Neuron (in vitro differentiated cells): ENCODE measurements around the gene GABRR1.

Source experiments
- H2AFZ ChIP-seq: one replicate; pipeline ENCODE4 v1.6.1; 2013; ENCODE audit warnings: low read depth, mild to moderate bottlenecking, inconsistent platforms, low read length, moderate library complexity
- H3K27me3 ChIP-seq: one replicate; pipeline ENCODE4 v1.6.1; 2013; ENCODE audit warnings: low read length; ENCODE audit not compliant: insufficient read depth
- H3K36me3 ChIP-seq: one replicate; pipeline ENCODE4 v1.6.1; 2013; ENCODE audit warnings: low read length; ENCODE audit not compliant: insufficient read depth
- H3K4me1 ChIP-seq: one replicate; pipeline ENCODE4 v1.6.1; 2013; ENCODE audit warnings: low read length; ENCODE audit not compliant: insufficient read depth
- H3K4me3 ChIP-seq: 2 replicates; pipeline ENCODE4 v1.5.1; 2013; ENCODE audit warnings: mild to moderate bottlenecking, low read length, moderate library complexity
- H3K9me3 ChIP-seq: one replicate; pipeline ENCODE4 v1.6.1; 2013; ENCODE audit warnings: low read length

The GABRR1 gene

DNA sequence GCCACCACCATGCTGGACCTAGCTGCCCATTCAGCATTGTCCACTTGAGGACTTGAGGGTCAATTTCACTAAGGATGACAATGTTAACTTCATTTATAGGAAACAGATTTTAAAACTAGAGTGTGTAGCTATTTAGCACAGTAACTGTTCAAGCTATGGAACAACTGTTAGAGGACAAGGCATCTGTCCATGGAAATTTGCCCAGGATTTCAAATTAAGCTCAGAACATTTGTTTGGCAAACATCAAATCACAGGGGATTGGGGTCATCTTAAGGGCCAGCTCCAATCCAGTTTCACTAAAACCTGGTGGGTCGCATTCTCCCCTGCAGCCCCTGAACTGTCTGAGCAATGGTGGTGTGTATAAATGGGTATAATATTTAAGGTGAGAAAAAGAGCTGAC is 36.2 kb downstream of the GABRR1 start:
- Histone ChIP-seq H3K4me1 (no peaks in the 10 kb centered on the region), H3K9me3 (peaks cover 3% of the 10 kb centered on the region), H3K36me3 (no peaks in the 10 kb centered on the region), H3K27me3 (no peaks in the 10 kb centered on the region), H2AFZ (no peak overlapping the region), H3K4me3 (no peak overlapping the region)

DNA sequence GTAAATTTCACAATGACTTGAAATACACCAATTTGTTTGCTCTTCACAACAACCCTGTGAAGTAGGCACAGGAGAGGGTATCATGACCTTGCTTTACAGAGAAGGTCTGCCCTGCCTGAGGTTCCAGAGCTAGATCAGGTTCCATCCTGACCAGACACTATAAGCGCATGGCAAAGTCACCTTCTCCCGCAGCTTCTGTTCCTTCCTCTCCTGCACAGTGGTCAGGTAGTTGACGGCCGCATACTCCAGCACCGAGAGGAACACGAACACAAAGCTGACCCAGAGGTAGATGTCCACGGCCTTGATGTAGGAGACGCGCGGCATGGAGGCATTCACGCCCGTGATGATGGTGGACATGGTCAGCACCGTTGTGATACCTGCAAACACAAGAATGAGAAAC is 37.0 kb downstream of the GABRR1 start:
- Histone ChIP-seq H3K9me3 (peaks cover 3% of the 10 kb centered on the region), H3K4me3 (no peak overlapping the region), H3K27me3 (no peaks in the 10 kb centered on the region), H2AFZ (no peak overlapping the region), H3K4me1 (no peaks in the 10 kb centered on the region), H3K36me3 (no peaks in the 10 kb centered on the region)

DNA sequence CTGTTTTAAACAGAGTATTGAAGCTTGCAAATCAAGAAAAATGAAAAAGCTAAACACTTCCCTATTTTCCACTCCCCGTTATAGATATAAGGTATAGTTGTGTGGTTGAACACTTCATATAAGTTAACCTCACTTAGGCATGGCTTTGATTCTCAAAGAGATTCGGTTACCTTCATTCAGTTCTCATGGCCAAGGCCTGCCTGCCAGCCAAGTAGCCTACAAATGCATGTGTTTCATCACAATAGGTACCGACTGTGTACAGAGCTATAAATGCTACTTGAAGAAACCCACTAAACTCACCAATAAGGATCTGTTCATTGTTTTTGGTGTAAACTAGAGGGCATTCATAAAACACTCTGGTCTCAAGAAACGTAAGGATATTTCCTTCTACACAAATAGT is 43.5 kb downstream of the GABRR1 start:
- Histone ChIP-seq H3K36me3 (no peaks in the 10 kb centered on the region), H2AFZ (no peak overlapping the region), H3K4me3 (no peak overlapping the region), H3K27me3 (no peaks in the 10 kb centered on the region), H3K9me3 (no peaks in the 10 kb centered on the region), H3K4me1 (no peaks in the 10 kb centered on the region)

DNA sequence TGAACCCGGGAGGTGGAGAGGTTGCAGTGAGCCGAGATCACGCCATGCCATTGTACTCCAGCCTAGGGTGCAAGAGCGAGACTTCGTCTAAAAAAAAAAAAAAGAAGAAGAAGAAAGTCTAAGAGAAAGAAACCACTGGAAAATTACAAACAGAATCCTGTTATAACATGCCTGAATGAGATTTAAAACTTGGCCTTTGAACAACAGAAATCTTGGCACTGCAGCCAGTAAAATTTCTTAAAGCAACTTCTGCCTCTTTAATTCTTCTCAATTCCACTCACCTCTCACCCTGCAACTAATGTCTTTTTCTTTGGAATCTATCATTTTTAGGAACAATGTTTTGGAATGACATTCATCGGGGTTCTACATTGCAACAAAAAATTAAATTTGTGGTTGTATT is 45.0 kb downstream of the GABRR1 start:
- Histone ChIP-seq H3K4me3 (no peak overlapping the region), H3K27me3 (no peaks in the 10 kb centered on the region), H2AFZ (no peak overlapping the region), H3K4me1 (no peaks in the 10 kb centered on the region), H3K9me3 (no peaks in the 10 kb centered on the region), H3K36me3 (no peaks in the 10 kb centered on the region)

DNA sequence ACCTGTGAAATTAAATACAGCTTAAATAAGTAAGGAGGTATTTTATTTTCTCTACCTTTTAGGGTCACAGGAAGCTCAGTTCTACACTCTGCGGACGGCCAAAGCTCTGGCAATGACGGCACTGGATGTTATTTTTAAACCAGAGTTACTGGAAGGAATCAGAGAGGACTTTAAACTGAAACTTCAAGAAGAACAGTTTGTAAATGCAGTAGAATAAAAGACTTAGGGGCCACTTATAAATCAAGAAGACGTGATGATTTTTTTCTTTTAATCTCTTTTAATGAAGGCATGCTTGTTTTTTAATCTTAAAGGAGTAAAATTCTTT is 55.1 kb downstream of the GABRR1 start:
- peaks cover 8% of the 10 kb centered on the region for H3K36me3 ChIP-seq
- H3K27me3 ChIP-seq = no peaks in the 10 kb centered on the region
- no peaks in the 10 kb centered on the region for H3K9me3 ChIP-seq
- H3K4me1 ChIP-seq = no peaks in the 10 kb centered on the region
- H2AFZ ChIP-seq = no peak overlapping the region
- no peak overlapping the region for H3K4me3 ChIP-seq

DNA sequence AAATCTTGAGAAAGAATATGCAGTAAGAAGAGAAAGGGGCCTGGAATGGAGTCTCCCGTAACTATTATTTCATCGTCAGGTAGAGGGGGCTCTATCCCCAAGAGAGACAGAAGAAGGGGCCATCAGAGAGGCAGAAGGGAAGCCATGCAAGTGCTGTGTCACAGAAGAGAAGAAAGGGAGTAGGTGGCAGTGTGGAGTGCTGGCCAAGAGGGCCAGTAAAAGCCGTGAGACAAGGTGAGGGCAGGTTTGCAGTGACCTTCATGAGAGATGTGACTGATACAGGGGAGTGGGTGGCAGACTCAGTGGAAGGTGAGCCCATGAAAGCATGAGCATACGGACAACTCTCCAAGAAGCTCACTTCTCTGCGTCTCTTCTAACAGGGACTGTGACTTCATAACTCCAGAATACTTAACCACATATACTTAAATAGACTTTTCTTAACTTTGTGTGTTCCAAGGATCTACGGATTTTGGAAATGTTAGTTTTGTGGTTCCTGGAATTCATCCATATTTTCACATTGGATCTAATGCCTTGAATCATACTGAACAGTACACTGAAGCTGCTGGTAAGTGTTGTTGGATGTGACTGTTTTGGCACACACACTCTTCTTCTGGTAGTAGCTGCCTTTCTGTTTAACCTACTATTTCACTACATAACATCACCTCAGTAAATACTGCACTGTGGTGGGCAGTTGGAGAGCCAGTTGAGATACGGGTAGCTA is 55.7 kb downstream of the GABRR1 start:
- Histone ChIP-seq H3K4me3 (no peak overlapping the region), H3K27me3 (no peaks in the 10 kb centered on the region), H3K9me3 (no peaks in the 10 kb centered on the region), H2AFZ (no peak overlapping the region), H3K36me3 (peaks cover 8% of the 10 kb centered on the region), H3K4me1 (no peaks in the 10 kb centered on the region)

DNA sequence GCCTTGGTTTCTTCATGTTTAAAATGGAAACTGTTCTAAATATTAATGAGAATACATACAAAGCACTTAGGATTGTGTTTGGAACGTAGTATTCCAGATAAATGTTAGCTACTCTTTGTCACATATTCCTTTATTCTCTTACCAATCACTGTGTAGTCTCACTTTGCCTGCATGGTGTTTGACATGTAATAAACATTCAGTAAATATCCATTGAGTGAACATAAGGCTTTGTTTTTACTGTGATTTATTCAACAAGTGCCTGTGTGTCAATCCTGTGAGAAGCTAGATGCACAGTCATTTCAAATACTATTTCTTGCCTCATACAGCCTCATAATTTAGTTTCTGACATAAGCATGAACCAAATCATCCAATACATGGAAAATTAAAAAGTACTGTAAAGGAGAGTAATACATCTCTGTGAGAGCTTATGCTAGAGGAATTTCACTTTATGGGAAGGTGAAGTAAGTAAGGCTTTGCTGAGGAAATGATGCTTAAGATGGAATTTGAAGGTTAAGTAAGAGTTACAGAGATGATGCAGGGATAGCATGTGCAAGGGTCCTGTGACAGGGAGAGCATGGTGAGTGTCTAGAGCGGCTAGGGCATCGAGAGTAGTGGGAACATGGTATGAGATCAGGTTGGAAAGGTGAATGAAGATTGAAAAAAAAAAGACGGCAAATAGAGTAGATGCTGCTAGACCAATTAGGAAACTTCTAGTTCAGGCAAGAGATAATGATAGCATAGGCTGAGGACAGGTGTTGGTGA is 56.6 kb downstream of the GABRR1 start:
- no peaks in the 10 kb centered on the region for H3K9me3 ChIP-seq
- H3K4me1 ChIP-seq = no peaks in the 10 kb centered on the region
- no peak overlapping the region for H2AFZ ChIP-seq
- no peaks in the 10 kb centered on the region for H3K27me3 ChIP-seq
- no peak overlapping the region for H3K4me3 ChIP-seq
- peaks cover 10% of the 10 kb centered on the region for H3K36me3 ChIP-seq

DNA sequence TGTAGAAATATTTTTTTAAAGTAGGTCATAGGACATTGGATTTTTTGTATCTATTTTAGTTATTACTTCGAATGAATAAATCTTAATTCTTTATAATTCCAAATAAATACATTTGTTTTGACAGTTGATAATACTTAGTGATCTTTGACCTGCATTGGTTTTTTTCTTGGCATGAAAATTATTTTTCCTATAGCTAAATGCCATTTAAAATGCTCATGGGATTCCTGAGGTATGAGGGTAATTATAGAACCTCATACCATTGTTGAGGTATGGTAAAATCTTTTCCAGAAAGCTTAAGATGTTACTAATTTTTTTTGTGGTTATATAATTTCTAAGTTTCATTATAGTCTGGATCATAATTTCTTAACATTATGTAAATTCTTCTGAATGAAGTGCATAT is 63.0 kb downstream of the GABRR1 start:
- Histone ChIP-seq H3K9me3 (no peaks in the 10 kb centered on the region), H3K4me1 (no peaks in the 10 kb centered on the region), H3K27me3 (no peaks in the 10 kb centered on the region), H3K4me3 (no peak overlapping the region), H2AFZ (no peak overlapping the region), H3K36me3 (peaks cover 5% of the 10 kb centered on the region)

DNA sequence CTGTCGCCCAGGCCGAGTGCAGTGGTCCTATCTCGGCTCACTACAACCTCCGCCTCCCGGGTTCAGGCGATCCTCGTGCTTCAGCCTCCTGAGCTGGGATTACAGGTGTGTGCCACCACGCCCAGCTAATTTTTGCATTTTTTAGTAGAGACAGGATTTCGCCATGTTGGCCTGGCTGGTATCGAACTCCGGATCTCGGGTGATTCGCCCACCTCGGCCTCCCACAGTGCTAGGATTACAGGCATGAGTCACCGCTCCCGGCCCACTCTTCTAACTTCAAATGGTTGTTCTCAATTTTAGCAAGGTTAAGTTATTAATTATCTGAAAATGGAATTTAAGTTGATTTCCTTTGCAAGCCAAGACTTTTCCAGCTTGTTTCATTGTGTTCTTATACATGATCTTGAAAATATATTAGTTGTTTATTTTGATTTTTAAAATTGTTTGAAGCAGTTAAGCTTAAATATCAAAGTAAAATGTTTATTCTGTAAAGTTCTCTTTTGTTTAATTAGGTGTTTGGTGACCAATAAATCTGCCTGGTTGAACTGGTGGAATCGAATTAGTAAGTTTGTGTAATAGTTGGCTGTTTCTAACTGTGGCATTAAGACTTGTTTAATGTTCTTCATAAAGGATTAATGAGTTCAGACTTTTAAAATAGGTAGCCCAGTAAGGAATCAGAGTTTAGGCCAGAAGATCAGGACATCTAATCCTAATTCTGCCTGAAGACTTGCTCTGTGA is 69.0 kb downstream of the GABRR1 start:
- Histone ChIP-seq H2AFZ (no peak overlapping the region), H3K4me3 (no peak overlapping the region), H3K9me3 (no peaks in the 10 kb centered on the region), H3K27me3 (no peaks in the 10 kb centered on the region), H3K36me3 (peaks cover 2% of the 10 kb centered on the region), H3K4me1 (peaks cover 3% of the 10 kb centered on the region)

DNA sequence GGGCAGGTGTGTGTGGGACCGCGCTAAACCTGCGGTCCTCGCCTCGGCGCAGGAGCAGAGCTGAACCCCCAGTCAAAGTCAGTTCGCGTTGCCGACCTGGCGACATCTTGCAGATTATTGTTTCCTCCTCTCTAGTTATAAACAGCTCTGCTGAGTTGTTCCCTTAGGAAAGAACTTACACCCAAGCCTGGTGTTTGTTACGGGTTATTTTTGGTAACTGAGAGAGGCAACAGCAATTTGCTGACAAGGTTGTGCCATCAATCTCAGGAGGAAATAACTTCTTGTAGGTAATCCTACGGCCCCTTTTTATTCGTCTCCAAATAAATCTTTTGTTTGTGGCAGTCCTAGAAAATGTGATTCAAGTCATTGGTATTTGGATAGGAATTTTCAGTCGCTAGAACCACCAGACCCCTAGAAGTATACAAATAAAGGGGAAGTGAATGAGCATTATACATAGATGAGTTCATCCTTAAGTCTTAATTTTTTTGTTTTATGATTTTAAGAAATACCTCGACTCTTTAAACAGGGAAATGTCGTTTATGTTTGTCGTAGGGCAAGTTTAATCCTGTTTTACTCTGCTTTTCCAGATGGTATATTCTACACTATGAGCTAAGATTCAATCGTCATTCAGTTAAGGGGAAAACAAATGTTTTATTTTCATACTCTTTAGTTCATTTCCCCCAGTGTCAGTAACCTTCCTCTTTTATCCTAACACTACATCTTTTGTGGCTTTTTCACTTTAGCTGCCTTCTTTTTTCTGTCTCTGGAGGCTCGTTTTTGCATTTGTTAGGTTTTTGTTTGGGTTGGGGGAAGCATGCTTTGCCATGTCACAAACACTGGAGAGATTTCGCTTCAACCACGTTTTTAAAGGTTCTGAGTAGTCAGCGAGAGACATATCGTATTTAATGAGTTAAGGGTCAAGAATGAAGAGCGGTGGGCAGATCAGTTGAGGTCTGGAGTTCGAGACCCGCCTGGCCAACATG is 70.1 kb downstream of the GABRR1 start:
- H3K36me3 ChIP-seq = peaks cover 2% of the 10 kb centered on the region
- peaks cover 3% of the 10 kb centered on the region for H3K4me1 ChIP-seq
- peak overlapping the region; percentile 48 for H3K4me3 ChIP-seq
- H3K9me3 ChIP-seq = no peaks in the 10 kb centered on the region
- H2AFZ ChIP-seq = peak overlapping the region; percentile 76
- H3K27me3 ChIP-seq = no peaks in the 10 kb centered on the region

DNA sequence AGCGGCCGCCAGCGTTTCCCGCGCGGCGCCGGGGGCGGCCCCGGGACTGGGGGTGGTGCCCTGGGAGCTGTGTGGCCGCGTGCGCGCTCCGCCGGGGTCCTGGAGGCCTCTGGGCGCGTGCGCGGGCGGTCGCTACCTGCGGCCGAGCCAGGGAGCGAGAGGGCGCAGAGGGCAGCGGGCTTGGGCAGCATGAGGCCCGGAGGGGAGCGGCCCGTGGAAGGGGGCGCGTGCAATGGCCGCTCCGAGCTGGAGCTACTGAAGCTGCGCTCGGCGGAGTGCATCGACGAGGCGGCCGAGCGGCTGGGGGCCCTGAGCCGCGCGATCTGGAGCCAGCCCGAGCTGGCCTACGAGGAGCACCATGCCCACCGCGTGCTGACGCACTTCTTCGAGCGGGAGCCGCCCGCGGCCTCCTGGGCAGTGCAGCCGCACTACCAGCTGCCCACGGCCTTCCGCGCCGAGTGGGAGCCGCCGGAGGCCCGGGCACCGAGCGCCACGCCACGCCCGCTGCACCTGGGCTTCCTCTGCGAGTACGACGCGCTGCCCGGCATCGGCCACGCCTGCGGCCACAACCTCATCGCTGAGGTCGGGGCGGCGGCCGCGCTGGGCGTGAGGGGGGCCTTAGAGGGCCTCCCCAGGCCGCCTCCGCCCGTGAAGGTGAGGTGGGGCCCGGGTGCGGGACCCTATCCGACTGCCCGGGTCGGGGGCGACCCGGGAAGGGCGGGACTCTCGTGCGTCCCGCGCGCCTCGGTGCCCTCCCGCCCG is 71.0 kb downstream of the GABRR1 start, which contains the start of gene PM20D2:
Gene PM20D2 (plus strand): TSS at position 100 of the 762 bp plus-strand sequence. CDS start 90 bp downstream, at position 190.
- no peaks in the 10 kb centered on the region for H3K27me3 ChIP-seq
- H3K36me3 ChIP-seq = peaks cover 2% of the 10 kb centered on the region
- H3K4me3 ChIP-seq = peak within 1 kb of the TSS; percentile 48
- peak within 1 kb of the TSS; percentile 76 for H2AFZ ChIP-seq
- peaks cover 3% of the 10 kb centered on the region for H3K4me1 ChIP-seq
- H3K9me3 ChIP-seq = no peaks in the 10 kb centered on the region
